ENCODE data around the gene ASNSD1.
"Not testable (repeated sequence)": the region's sequence is repeated elsewhere in the genome, so short reads cannot be mapped to it uniquely, and the experiment has no call there.

Gene ASNSD1

DNA sequence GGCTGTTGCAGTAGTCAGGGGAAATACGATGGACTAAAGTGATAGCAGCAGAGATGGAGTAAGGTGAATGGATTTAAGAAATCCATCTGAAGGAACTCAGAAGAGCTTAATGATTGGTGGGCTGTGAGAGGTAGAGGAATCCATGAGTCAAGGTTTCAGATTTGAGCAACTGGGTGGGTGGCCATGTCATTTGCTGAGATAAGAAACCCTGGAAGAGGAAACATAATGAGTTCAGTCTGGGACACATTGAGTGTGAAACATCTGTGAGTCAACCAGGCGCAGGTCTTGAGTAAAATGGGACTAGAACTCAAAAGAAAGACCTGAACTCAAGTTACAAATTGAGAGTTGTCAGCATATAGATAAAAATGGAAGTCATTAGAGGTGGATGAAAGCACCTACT is 19.7 kb upstream of the ASNSD1 start:
- H3K9me3 ChIP-seq = no peaks in the 10 kb centered on the region
- no peaks in the 10 kb centered on the region for H3K27me3 ChIP-seq
- no peaks in the 10 kb centered on the region for H4K20me1 ChIP-seq
- no peak for TF ChIP-seq Cebpa-rat (IDR thresholded peaks at IDR 0.05)
- H3K4me3 ChIP-seq = no peak overlapping the region
- no peak overlapping the region for H3K4me2 ChIP-seq
- H3K9ac ChIP-seq = no peak overlapping the region
- H3K36me3 ChIP-seq = no peaks in the 10 kb centered on the region
- no peak overlapping the region for H3K27ac ChIP-seq
- no peaks in the 10 kb centered on the region for H3K4me1 ChIP-seq

DNA sequence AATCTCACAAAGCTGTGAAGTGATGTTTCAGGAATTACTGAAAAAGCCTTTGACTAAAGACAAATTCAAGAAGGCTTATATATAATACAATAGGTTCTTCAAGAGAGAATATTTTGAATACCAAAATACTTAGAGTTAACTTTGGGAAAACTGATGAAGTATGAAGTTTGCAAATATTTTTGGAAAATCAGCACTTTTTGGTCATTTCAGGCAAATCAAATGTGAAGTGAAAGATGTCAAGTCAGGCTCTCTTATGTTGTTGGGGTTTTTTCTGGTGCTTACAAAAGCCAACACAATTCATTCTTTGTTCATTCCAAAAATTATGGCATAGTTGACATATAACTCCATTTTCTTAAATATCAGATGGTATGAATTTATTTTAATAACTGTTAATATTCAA is 14.7 kb upstream of the ASNSD1 start:
- H3K27me3 ChIP-seq = no peaks in the 10 kb centered on the region
- no peak overlapping the region for H3K27ac ChIP-seq
- no peak overlapping the region for H3K4me3 ChIP-seq
- no peaks in the 10 kb centered on the region for H4K20me1 ChIP-seq
- H3K4me2 ChIP-seq = no peak overlapping the region
- peaks cover 9% of the 10 kb centered on the region; the same call in 1 of the 2 replicates for H3K9me3 ChIP-seq
- no peak overlapping the region for H3K9ac ChIP-seq
- TF ChIP-seq Cebpa-rat (IDR thresholded peaks at IDR 0.05) = no peak
- H3K36me3 ChIP-seq = no peaks in the 10 kb centered on the region
- H3K4me1 ChIP-seq = no peaks in the 10 kb centered on the region

DNA sequence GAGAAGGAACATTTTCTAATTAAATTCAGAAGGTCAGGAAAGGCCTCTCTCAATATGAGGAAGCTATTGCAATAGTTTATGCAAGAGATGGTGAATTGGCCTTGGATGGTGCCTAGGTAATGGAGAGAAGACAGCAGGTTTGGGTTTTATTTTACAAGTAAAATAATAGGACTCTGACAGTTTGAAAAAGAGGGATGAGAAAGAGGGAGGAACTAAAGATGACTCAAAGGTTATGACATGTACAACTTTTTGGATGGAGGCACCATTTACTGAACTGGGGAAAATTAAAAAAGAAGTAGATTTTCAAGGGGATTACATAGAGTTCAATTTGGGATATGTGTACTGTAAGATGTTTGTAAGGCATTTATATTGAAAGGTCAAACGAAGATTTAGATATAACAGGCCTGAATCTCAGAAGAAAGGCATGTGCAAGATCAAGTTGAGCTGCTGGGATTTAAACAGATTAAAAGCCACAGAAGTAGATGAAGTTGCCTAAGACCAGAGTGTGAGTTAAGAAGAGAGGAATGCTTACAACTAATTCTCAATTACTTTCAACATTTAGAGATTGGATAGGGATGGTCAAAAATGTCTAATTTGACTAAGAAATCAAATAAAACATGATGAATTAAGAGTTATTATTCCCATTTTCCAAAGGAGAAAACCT is 12.3 kb upstream of the ASNSD1 start:
- no peak overlapping the region for H3K4me2 ChIP-seq
- H3K27me3 ChIP-seq = no peaks in the 10 kb centered on the region
- no peak overlapping the region for H3K4me3 ChIP-seq
- no peaks in the 10 kb centered on the region for H3K36me3 ChIP-seq
- TF ChIP-seq Cebpa-rat (IDR thresholded peaks at IDR 0.05) = no peak
- no peaks in the 10 kb centered on the region for H4K20me1 ChIP-seq
- no peak overlapping the region for H3K27ac ChIP-seq
- no peak overlapping the region for H3K9ac ChIP-seq
- peaks cover 28% of the 10 kb centered on the region for H3K9me3 ChIP-seq
- H3K4me1 ChIP-seq = no peaks in the 10 kb centered on the region

DNA sequence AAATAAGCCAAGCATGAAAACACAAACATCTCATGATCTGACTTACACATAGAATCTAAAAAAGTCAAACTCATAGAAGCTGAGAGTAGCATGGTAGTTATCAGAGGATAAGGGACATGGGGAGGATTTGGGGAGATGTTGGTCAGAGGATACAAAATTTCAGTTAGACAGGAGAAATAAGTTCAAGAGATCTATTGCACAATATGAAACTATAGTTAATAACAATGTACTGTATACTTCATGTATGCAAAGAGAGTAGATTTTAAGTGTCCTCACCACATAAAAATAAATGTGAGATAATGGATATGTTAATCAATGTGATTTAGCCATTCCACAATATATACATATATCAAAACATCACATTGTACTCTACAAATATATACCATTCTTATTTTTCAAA is 10.0 kb upstream of the ASNSD1 start:
- Histone ChIP-seq H3K4me1 (no peaks in the 10 kb centered on the region), H3K36me3 (no peaks in the 10 kb centered on the region), H3K9me3 (peaks cover 28% of the 10 kb centered on the region), H3K4me3 (no peak overlapping the region), H3K9ac (no peak overlapping the region), H3K27ac (no peak overlapping the region), H4K20me1 (no peaks in the 10 kb centered on the region), H3K27me3 (no peaks in the 10 kb centered on the region), H3K4me2 (no peak overlapping the region)
- no peak for TF ChIP-seq Cebpa-rat (IDR thresholded peaks at IDR 0.05)

DNA sequence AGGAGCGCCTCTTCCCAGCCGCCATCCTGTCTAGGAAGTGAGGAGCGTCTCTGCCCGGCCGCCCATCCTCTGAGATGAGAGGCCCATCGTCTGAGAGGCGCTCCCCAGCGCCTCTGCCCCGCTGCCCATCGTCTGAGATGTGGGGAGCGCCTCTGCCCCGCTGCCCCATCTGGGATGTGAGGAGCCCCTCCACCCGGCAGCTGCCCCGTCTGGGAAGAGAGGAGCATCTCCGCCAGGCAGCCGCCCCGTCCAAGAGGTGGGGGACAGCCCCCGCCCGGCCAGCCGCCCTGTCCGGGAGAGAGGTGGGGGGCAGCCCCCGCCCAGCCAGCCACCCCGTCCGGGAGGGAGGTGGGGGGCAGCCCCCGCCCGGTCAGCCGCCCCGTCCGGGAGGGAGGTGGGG is 7.8 kb upstream of the ASNSD1 start:
- not testable (repeated sequence) for H3K27me3 ChIP-seq, H3K4me2 ChIP-seq, H3K27ac ChIP-seq, H3K4me3 ChIP-seq, H3K9ac ChIP-seq, H4K20me1 ChIP-seq, H3K36me3 ChIP-seq
- H3K9me3 ChIP-seq = peaks cover 28% of the 10 kb centered on the region
- peaks cover 11% of the 10 kb centered on the region for H3K4me1 ChIP-seq

DNA sequence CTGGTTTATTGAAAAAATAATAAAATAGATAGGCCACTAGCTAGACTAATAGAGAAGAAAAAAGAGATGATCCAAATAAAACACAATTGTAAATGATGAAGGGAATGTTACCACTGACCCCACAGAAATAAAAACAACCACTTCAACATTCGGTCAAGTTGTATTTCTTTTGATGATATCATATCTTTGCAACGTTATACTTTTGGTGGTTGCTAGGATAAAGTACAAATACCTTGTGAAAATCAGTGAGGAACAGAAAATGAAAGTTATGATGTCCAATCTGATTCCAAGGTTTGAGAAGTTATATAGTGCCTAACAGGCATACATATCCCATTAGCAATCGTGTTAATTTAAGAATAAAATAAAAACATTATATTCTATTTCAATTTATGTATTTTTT is 6.6 kb upstream of the ASNSD1 start:
- TF ChIP-seq Cebpa-rat (IDR thresholded peaks at IDR 0.05) = no peak
- H3K27ac ChIP-seq = no peak overlapping the region
- H3K36me3 ChIP-seq = no peaks in the 10 kb centered on the region
- H4K20me1 ChIP-seq = no peaks in the 10 kb centered on the region
- peaks cover 11% of the 10 kb centered on the region for H3K4me1 ChIP-seq
- peaks cover 28% of the 10 kb centered on the region for H3K9me3 ChIP-seq
- no peaks in the 10 kb centered on the region for H3K27me3 ChIP-seq
- H3K4me3 ChIP-seq = no peak overlapping the region
- no peak overlapping the region for H3K4me2 ChIP-seq
- no peak overlapping the region for H3K9ac ChIP-seq

DNA sequence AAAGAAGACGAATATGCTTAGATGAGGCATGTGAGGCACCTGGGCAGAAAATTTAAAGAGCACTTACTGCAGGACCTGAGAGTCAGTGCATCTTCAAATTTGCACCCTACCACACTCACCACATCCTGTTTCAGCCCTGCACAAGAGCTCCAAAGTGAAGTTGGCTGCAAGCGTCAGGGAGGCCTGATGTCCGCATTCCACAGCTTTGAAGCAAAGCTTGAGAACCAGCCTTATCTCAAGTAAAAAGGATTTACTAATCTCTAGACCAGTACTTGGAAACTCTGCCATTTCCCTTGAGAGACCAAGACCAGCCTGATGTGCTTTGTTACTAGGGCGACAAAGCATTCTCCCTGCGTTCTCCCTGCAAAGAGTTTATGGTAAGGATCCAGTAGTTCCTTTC is 3.4 kb upstream of the ASNSD1 start:
- Histone ChIP-seq H3K36me3 (no peaks in the 10 kb centered on the region), H3K4me1 (peaks cover 20% of the 10 kb centered on the region), H3K27ac (no peak overlapping the region), H4K20me1 (peaks cover 10% of the 10 kb centered on the region; the same call in 1 of the 2 replicates), H3K9me3 (peaks cover 9% of the 10 kb centered on the region), H3K9ac (no peak overlapping the region), H3K27me3 (no peaks in the 10 kb centered on the region), H3K4me3 (no peak overlapping the region), H3K4me2 (peak overlapping the region; percentile 39; the same call in 1 of the 2 replicates)
- no peak for TF ChIP-seq Cebpa-rat (IDR thresholded peaks at IDR 0.05)

DNA sequence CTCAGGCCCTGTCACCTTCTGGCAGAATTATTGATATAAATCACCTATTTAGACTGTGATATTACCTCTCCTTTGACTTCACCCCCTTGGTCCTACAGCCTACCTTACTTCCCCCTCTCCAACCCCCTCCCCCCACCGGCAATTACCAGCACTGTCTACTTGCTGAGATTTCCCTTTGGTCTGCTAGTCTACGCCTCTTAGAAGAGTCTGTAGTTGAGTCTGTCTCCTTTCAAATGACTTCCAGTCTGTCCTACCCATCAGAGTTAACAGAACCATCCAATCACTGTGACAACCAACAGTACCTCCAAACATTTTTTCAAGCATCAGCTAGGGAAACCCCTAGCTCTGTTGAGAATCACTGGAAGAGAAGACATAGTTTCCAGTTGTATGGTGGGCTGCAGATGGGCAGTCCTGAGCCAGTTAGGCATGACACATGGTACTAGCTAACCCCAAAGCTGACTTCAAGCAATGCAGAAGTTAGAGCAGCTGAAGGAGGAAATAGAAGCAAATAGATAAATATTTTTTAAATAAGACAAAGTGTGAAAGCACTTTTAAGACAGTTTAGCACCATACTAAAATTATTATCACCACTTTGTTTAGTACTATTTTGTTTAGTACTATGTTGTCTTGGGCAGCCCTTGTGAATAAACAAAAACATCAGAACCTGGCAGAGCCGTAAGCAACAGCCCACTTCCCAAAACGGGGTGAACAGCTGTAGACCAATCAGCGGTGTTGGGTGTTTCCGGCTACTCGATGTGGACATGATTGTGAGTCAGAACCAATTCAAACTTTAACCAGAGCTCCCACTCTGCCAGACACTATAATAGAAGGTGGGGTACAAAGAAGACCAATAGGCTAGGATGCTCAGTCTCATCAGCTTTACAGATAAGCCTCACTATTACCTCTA is 2.7 kb upstream of the ASNSD1 start:
- H3K4me1 ChIP-seq = peaks cover 27% of the 10 kb centered on the region
- H3K9ac ChIP-seq = no peak overlapping the region
- H3K27me3 ChIP-seq = no peaks in the 10 kb centered on the region
- peaks cover 15% of the 10 kb centered on the region; the same call in 1 of the 2 replicates for H4K20me1 ChIP-seq
- no peak overlapping the region for H3K4me3 ChIP-seq
- H3K9me3 ChIP-seq = peaks cover 2% of the 10 kb centered on the region
- no peak overlapping the region for H3K27ac ChIP-seq
- H3K36me3 ChIP-seq = no peaks in the 10 kb centered on the region
- TF ChIP-seq Cebpa-rat (IDR thresholded peaks at IDR 0.05) = no peak
- H3K4me2 ChIP-seq = peak overlapping the region; percentile 39; the same call in 1 of the 2 replicates

DNA sequence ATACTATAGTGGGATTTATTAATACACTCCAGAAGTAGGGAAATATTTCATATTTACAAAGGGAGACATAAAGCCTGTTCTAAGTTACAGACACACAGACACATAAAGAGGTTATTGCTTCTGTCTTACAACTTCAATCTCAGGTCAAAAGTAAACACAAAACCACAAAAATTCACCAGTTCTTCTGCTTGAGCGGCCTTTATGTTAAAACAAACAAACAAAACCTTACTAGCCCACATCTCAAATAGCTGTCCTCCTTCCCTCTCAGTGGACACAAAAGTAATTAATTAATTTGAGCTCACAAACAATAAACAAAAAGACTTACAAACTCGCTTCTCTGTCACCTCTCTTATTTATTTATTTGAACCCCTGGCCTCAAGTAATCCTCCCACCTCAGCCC is 1.5 kb upstream of the ASNSD1 start:
- Histone ChIP-seq H3K27ac (no peak overlapping the region), H3K9ac (no peak overlapping the region), H3K4me2 (no peak overlapping the region), H3K4me1 (peaks cover 35% of the 10 kb centered on the region), H3K4me3 (no peak overlapping the region), H4K20me1 (peaks cover 23% of the 10 kb centered on the region; the same call in 1 of the 2 replicates), H3K9me3 (no peaks in the 10 kb centered on the region), H3K36me3 (peaks cover 4% of the 10 kb centered on the region; the same call in 1 of the 2 replicates), H3K27me3 (no peaks in the 10 kb centered on the region)
- TF ChIP-seq Cebpa-rat (IDR thresholded peaks at IDR 0.05) = no peak

DNA sequence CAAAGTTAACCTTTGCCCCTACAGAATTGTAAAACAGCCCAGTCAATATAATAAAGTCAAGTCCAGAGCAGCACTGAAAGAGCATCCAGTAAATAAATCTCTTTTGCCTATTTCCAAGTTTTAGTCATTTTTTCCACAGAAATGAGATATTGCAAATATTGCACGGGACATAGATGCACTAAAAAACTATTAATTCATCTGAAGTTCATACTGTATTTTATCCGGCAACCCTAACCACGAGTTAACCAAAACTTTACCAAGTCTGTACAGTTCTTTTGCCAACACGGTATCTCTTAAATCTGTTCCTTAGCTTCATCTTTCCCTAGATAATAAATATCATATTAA is 484 bp upstream of the ASNSD1 start:
- Histone ChIP-seq H3K4me3 (no peak overlapping the region), H3K9me3 (no peaks in the 10 kb centered on the region), H3K27ac (no peak overlapping the region), H4K20me1 (peaks cover 30% of the 10 kb centered on the region; the same call in 1 of the 2 replicates), H3K27me3 (no peaks in the 10 kb centered on the region), H3K9ac (no peak overlapping the region), H3K4me1 (peaks cover 35% of the 10 kb centered on the region), H3K4me2 (no peak overlapping the region), H3K36me3 (peaks cover 6% of the 10 kb centered on the region; the same call in 1 of the 2 replicates)
- no peak for TF ChIP-seq Cebpa-rat (IDR thresholded peaks at IDR 0.05)

Data from BLaER1 (cell line).